Esophagus squamous epithelium (tissue), 4 donors: ENCODE data around the gene PPP2R5A.

Experiments used
- CTCF ChIP-seq, 6 experiments: fragments of 450-650 bp in 4 of 6; fragments of 200-600 bp in 2 of 6; sonication (generic) in 2 of 6; IDR thresholded peaks; one replicate each; pipeline ENCODE4 v1.5.1; 2016 to 2019; ENCODE audit warnings: antibody characterized with exemption in 6 of 6, mild to moderate bottlenecking in 4 of 6, moderate library complexity in 4 of 6
- POLR2A ChIP-seq, 4 donors: fragments of 450-650 bp; IDR thresholded peaks; one replicate each; pipeline ENCODE4 v1.6.1; 2017; ENCODE audit warnings: antibody characterized with exemption in 4 of 4, mild to moderate bottlenecking in 4 of 4, moderate library complexity in 3 of 4

DNA sequence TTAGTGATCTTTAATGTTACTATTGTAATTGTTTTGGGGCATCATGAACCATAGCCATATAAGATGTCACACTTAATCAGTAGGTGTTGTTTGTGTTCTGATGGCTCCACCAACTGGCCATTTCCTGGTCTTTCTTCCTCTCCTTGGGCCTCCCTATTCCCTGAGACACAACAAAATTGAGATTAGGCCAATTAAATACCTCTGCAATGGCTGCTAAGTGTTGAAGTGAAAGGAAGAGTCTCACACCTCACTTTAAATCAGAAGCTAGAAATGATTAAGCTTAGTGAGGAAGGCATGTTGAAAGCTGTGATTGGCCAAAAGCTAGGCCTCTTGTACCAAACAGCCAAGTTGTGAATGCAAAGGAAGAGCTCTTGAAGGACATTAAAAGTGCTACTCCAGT is 30.7 kb downstream of the PPP2R5A start:
- TF ChIP-seq CTCF (IDR thresholded peaks at IDR 0.05) (peak in 1 of 6 experiments; percentile 34), POLR2A (IDR thresholded peaks at IDR 0.05) (no peak)
